ENCODE data around the gene WHAMM. TPM values are rescaled to one million over a fixed set of nuclear protein-coding genes. Genes with fewer than 3 reads are reported as not detected.

The WHAMM gene
- polyA plus RNA-seq: 3.6 to 6.0 TPM (median 4.7 TPM) in 3 replicates
- 42.0 TPM for polyA plus RNA-seq (2011; ENCODE audit: low read depth)
- 4.4 and 4.5 TPM in 2 replicates for polyA plus RNA-seq (2011; cell fraction: cytosol; rRNA removed)
- 8.7 and 9.3 TPM in 2 replicates for polyA plus RNA-seq (2011; cell fraction: nucleus; rRNA removed)
- 4.8 and 7.2 TPM in 2 replicates for polyA plus RNA-seq (2012; ENCODE audit: low replicate concordance)
- 1.7 to 2.9 TPM (median 2.2 TPM) in 3 replicates for polyA minus RNA-seq
- polyA minus RNA-seq (2011; cell fraction: cytosol; rRNA and poly(A)+ RNA removed): 2.1 TPM
- polyA minus RNA-seq (2011; cell fraction: nucleus; rRNA and poly(A)+ RNA removed): 2.5 and 2.9 TPM in 2 replicates

- peak within 1 kb of the TSS; percentile 92 for H3K27ac ChIP-seq (ENCODE audit: control insufficient read depth, insufficient read depth, low read length)
- H3K9me3 ChIP-seq (ENCODE audit: control insufficient read depth, low read depth, low read length): no peaks in the 10 kb centered on the region
- H3K9ac ChIP-seq (ENCODE audit: control insufficient read depth, extremely low read depth, insufficient read depth, low read length): peak within 1 kb of the TSS; percentile 97
- H3K36me3 ChIP-seq (ENCODE audit: control insufficient read depth in 2 of 2, extremely low read depth in 1 of 2, insufficient read depth in 2 of 2, low read length in 2 of 2): peaks cover 4 to 9% of the 10 kb centered on the region in 2 experiments
- H3K9me1 ChIP-seq (ENCODE audit: control insufficient read depth, extremely low read depth, insufficient read depth, low read length): no peaks in the 10 kb centered on the region
- peaks cover 43% of the 10 kb centered on the region for H3K79me2 ChIP-seq (ENCODE audit: control insufficient read depth, insufficient read depth, low read length)
- H3K27me3 ChIP-seq (ENCODE audit: control insufficient read depth, extremely low read depth, insufficient read depth, low read length): no peaks in the 10 kb centered on the region
- no peaks in the 10 kb centered on the region for H4K20me1 ChIP-seq (ENCODE audit: control insufficient read depth, extremely low read depth, insufficient read depth, low read length)
- H3K4me2 ChIP-seq (ENCODE audit: control insufficient read depth, extremely low read depth, insufficient read depth, low read depth, low read length): peak within 1 kb of the TSS; percentile 90
- peaks cover 8% of the 10 kb centered on the region for H3K4me1 ChIP-seq (ENCODE audit: control insufficient read depth, extremely low read depth, insufficient read depth, low read length)
- H3K4me3 ChIP-seq (ENCODE audit: control insufficient read depth in 2 of 3, extremely low read depth in 1 of 3, insufficient read depth in 2 of 3, low read depth in 1 of 3, low read length in 3 of 3): peak within 1 kb of the TSS; percentile 94 to 98 (median 97)
- DNase-seq (ENCODE audit: low read depth, low spot score) (peak; percentile 97), FAIRE-seq (peak; percentile 73)
- no peak for TF ChIP-seq EZH2 (IDR thresholded peaks at IDR 0.05; ENCODE audit: low read length)
- TF ChIP-seq CTCF (optimal IDR thresholded peaks at IDR 0.05 in 1 of 3, IDR thresholded peaks at IDR 0.05 in 1 of 3, conservative IDR thresholded peaks at IDR 0.05 in 1 of 3; ENCODE audit: extremely low read depth in 1 of 3, insufficient read depth in 2 of 3, low read length in 3 of 3): no peak
- dilution Hi-C loops (cut with MboI; ENCODE audit: extremely low pct_ligation_motif_present, low sequenced_read_pairs): no loop called here
- peak within 1 kb of the TSS; percentile 87 for H2AFZ ChIP-seq (ENCODE audit: control insufficient read depth, low read length)
These were observed at the start of gene WHAMM for GRCh38 chr15:82809308-82810060. WHAMM (plus strand) TSS chr15:82809628; CDS start chr15:82809727, 99 bp downstream.

GRCh38 chr15:82763361-82764116 lies 45.9 kb upstream of the WHAMM start:
- no peak for DNase-seq (ENCODE audit: low read depth, low spot score)
- no peak overlapping the region for H3K4me3 ChIP-seq (ENCODE audit: control insufficient read depth in 2 of 3, extremely low read depth in 1 of 3, insufficient read depth in 2 of 3, low read depth in 1 of 3, low read length in 3 of 3)
- peaks cover 3% of the 10 kb centered on the region for H3K79me2 ChIP-seq (ENCODE audit: control insufficient read depth, insufficient read depth, low read length)
- H3K9ac ChIP-seq (ENCODE audit: control insufficient read depth, extremely low read depth, insufficient read depth, low read length): no peak overlapping the region
- H3K4me2 ChIP-seq (ENCODE audit: control insufficient read depth, extremely low read depth, insufficient read depth, low read depth, low read length): no peak overlapping the region
- no peak overlapping the region for H3K27ac ChIP-seq (ENCODE audit: control insufficient read depth, insufficient read depth, low read length)
- dilution Hi-C loops (cut with MboI; ENCODE audit: extremely low pct_ligation_motif_present, low sequenced_read_pairs): no loop called here
- H3K27me3 ChIP-seq (ENCODE audit: control insufficient read depth, extremely low read depth, insufficient read depth, low read length): no peaks in the 10 kb centered on the region
- H3K36me3 ChIP-seq (ENCODE audit: control insufficient read depth in 2 of 2, extremely low read depth in 1 of 2, insufficient read depth in 2 of 2, low read length in 2 of 2): peaks cover 3 to 12% of the 10 kb centered on the region in 2 experiments
- no peak for TF ChIP-seq EZH2 (IDR thresholded peaks at IDR 0.05; ENCODE audit: low read length)
- TF ChIP-seq CTCF (optimal IDR thresholded peaks at IDR 0.05 in 1 of 3, IDR thresholded peaks at IDR 0.05 in 1 of 3, conservative IDR thresholded peaks at IDR 0.05 in 1 of 3; ENCODE audit: extremely low read depth in 1 of 3, insufficient read depth in 2 of 3, low read length in 3 of 3): no peak
- H3K4me1 ChIP-seq (ENCODE audit: control insufficient read depth, extremely low read depth, insufficient read depth, low read length): no peaks in the 10 kb centered on the region
- H2AFZ ChIP-seq (ENCODE audit: control insufficient read depth, low read length): no peak overlapping the region
- no peaks in the 10 kb centered on the region for H3K9me1 ChIP-seq (ENCODE audit: control insufficient read depth, extremely low read depth, insufficient read depth, low read length)
- H3K9me3 ChIP-seq (ENCODE audit: control insufficient read depth, low read depth, low read length): no peaks in the 10 kb centered on the region
- peaks cover 2% of the 10 kb centered on the region for H4K20me1 ChIP-seq (ENCODE audit: control insufficient read depth, extremely low read depth, insufficient read depth, low read length)
- no peak for FAIRE-seq

Data from keratinocyte (primary cell).